Keratinocyte (primary cell): ENCODE measurements around the gene ZNF627. TPM values are rescaled to one million over a fixed set of nuclear protein-coding genes. Genes with fewer than 3 reads are reported as not detected.
A peak's percentile ranks its signal among the peaks of the same experiment; 100 is the strongest.

ENCODE experiments used
- DNase-seq: peaks from one replicate; pipeline ENCODE4 v3.0.0-alpha.2; 2011; ENCODE audit warnings: low read depth, missing footprints, low spot score
- FAIRE-seq: peaks from 2 replicates; lab custom pipeline; 2011; peaks lifted over from hg19 to GRCh38; lab: Jason Lieb, UNC
- H2AFZ ChIP-seq: 2 replicates; pipeline ENCODE4 v1.6.0; 2012; ENCODE audit warnings: low read length, control low read depth, inconsistent platforms; ENCODE audit not compliant: control insufficient read depth
- H3K27ac ChIP-seq: 2 replicates; pipeline ENCODE4 v1.5.1; 2011; ENCODE audit warnings: low read length; ENCODE audit not compliant: control insufficient read depth, insufficient read depth
- H3K27me3 ChIP-seq: 3 replicates; pipeline ENCODE4 v1.6.0; 2011; ENCODE audit warnings: low read length; ENCODE audit not compliant: control insufficient read depth, insufficient read depth; ENCODE audit errors: extremely low read depth
- H3K36me3 ChIP-seq, 2 experiments: 2 replicates in 1 of 2; 3 replicates in 1 of 2; pipeline ENCODE4 v1.5.1; 2011; ENCODE audit warnings: low read length in 2 of 2, mild to moderate bottlenecking in 1 of 2; ENCODE audit not compliant: control insufficient read depth in 2 of 2, insufficient read depth in 2 of 2; ENCODE audit errors: extremely low read depth in 1 of 2
- H3K4me1 ChIP-seq: 3 replicates; pipeline ENCODE4 v1.5.1; 2011; ENCODE audit warnings: low read length; ENCODE audit not compliant: control insufficient read depth, insufficient read depth; ENCODE audit errors: extremely low read depth
- H3K4me2 ChIP-seq: 3 replicates; pipeline ENCODE4 v1.6.0; 2011; ENCODE audit warnings: low read depth, low read length; ENCODE audit not compliant: control insufficient read depth, insufficient read depth; ENCODE audit errors: extremely low read depth
- H3K4me3 ChIP-seq, 3 experiments: fragments of 200-600 bp in 1 of 3; sonication (generic) in 1 of 3; 2 replicates in 2 of 3; 3 replicates in 1 of 3; pipeline ENCODE4 v1.5.1; 2011 to 2016; ENCODE audit warnings: low read length in 3 of 3, mild to moderate bottlenecking in 3 of 3, control low read depth in 2 of 3, inconsistent platforms in 1 of 3, low read depth in 1 of 3, mixed read lengths in 1 of 3, mixed run types in 1 of 3, moderate library complexity in 1 of 3; ENCODE audit not compliant: control insufficient read depth in 2 of 3, insufficient read depth in 2 of 3; ENCODE audit errors: extremely low read depth in 1 of 3
- H3K79me2 ChIP-seq: 2 replicates; pipeline ENCODE4 v1.6.0; 2012; ENCODE audit warnings: low read length; ENCODE audit not compliant: control insufficient read depth, insufficient read depth
- H3K9ac ChIP-seq: 3 replicates; pipeline ENCODE4 v1.6.0; 2011; ENCODE audit warnings: low read length; ENCODE audit not compliant: control insufficient read depth, insufficient read depth; ENCODE audit errors: extremely low read depth
- H3K9me1 ChIP-seq: 3 replicates; pipeline ENCODE4 v1.6.0; 2011; ENCODE audit warnings: low read length; ENCODE audit not compliant: control insufficient read depth, insufficient read depth; ENCODE audit errors: extremely low read depth
- H3K9me3 ChIP-seq: 2 replicates; pipeline ENCODE4 v1.5.1; 2012; ENCODE audit warnings: low read depth, low read length; ENCODE audit not compliant: control insufficient read depth
- H4K20me1 ChIP-seq: 3 replicates; pipeline ENCODE4 v1.6.0; 2011; ENCODE audit warnings: low read length; ENCODE audit not compliant: control insufficient read depth, insufficient read depth; ENCODE audit errors: extremely low read depth
- CTCF ChIP-seq, 3 experiments: IDR thresholded peaks in 1 of 3; conservative IDR thresholded peaks in 1 of 3; optimal IDR thresholded peaks in 1 of 3; 2 replicates in 2 of 3; 3 replicates in 1 of 3; pipeline versions ENCODE3 to v1.5.1; 2011; ENCODE audit warnings: low read length in 3 of 3, mild to moderate bottlenecking in 3 of 3, moderate library complexity in 2 of 3, control low read depth in 1 of 3, inconsistent platforms in 1 of 3; ENCODE audit not compliant: insufficient read depth in 2 of 3; ENCODE audit errors: extremely low read depth in 1 of 3
- EZH2 ChIP-seq: IDR thresholded peaks from one replicate; pipeline ENCODE4 v1.6.1; 2012; ENCODE audit warnings: inconsistent platforms, mild to moderate bottlenecking, low read length, moderate library complexity
- dilution Hi-C: fragments of 300-500 bp; cut with MboI; formaldehyde crosslinking; loops from one replicate; pipeline ENCODE4 v1.7.0; 2020; ENCODE audit warnings: low sequenced_read_pairs; ENCODE audit not compliant: extremely low pct_ligation_motif_present
- polyA plus RNA-seq, 5 experiments: library from polyadenylated mRNA; depleted of rRNA in 3 of 5; stranded (reverse) in 3 of 5; stranded (forward) in 1 of 5; unstranded in 1 of 5; fragments of >200 nt; gene quantifications; 1 replicate in 1 of 5; 2 replicates in 3 of 5; 3 replicates in 1 of 5; pipeline versions ENCODE4 v1.2.1 to v1.2.3, GENCODE V29; 2011 to 2012; ENCODE audit warnings: missing spikeins in 2 of 5, low read depth in 1 of 5, low replicate concordance in 1 of 5

The ZNF627 gene
- polyA plus RNA-seq, 1 donor (not counting 4 experiments of a cell fraction or from before 2014, with no cell fraction given) = 8.5 TPM

- no peaks in the 10 kb centered on the region for H3K9me1 ChIP-seq
- no peaks in the 10 kb centered on the region for H3K9me3 ChIP-seq
- no peaks in the 10 kb centered on the region for H4K20me1 ChIP-seq
- H3K27ac ChIP-seq = no peak overlapping the region
- peaks cover 11% of the 10 kb centered on the region for H3K4me1 ChIP-seq
- H3K27me3 ChIP-seq = no peaks in the 10 kb centered on the region
- peaks cover 4 to 6% of the 10 kb centered on the region in 2 experiments for H3K36me3 ChIP-seq
- H3K79me2 ChIP-seq = no peaks in the 10 kb centered on the region
- FAIRE-seq (no peak), DNase-seq (no peak)
- peak overlapping the region in 2 of 3 experiments; percentile 51 to 54 for H3K4me3 ChIP-seq
- H2AFZ ChIP-seq = no peak overlapping the region
- dilution Hi-C loops = no loop called here
- no peak for TF ChIP-seq EZH2
- no peak overlapping the region for H3K9ac ChIP-seq
- H3K4me2 ChIP-seq = peak overlapping the region; percentile 78
These were observed 26.8 kb downstream of the ZNF627 start for GRCh38 chr19:11624069-11624463.

- dilution Hi-C loops = no loop called here
- H3K9me1 ChIP-seq = no peaks in the 10 kb centered on the region
These were observed 29.0 kb downstream of the ZNF627 start for GRCh38 chr19:11626252-11626651.

More at GRCh38 chr19:11626252-11626651, 29.0 kb downstream of the ZNF627 start:
- Histone ChIP-seq H4K20me1 (no peaks in the 10 kb centered on the region), H3K9me3 (no peaks in the 10 kb centered on the region), H2AFZ (no peak overlapping the region), H3K4me3 (no peak overlapping the region), H3K4me1 (peaks cover 11% of the 10 kb centered on the region), H3K79me2 (no peaks in the 10 kb centered on the region), H3K36me3 (no peaks in the 10 kb centered on the region), H3K27ac (no peak overlapping the region), H3K4me2 (no peak overlapping the region), H3K27me3 (no peaks in the 10 kb centered on the region), H3K9ac (no peak overlapping the region)
- DNase-seq (no peak), FAIRE-seq (no peak)
- TF ChIP-seq CTCF (optimal IDR thresholded peaks at IDR 0.05 in 1 of 3, IDR thresholded peaks at IDR 0.05 in 1 of 3, conservative IDR thresholded peaks at IDR 0.05 in 1 of 3; ENCODE audit: extremely low read depth in 1 of 3, insufficient read depth in 2 of 3, low read length in 3 of 3) = no peak
- TF ChIP-seq EZH2 = no peak
